IPS-NIHi11 (cell line): Measurements from ENCODE around the gene SMAD7.

Experiments used
- DNase-seq: peaks from one replicate; pipeline ENCODE4 v3.0.0; 2012; ENCODE audit warnings: mixed read lengths, low spot score

SMAD7 gene

GRCh38 chr18:48986851-48987761, 36.3 kb upstream of the SMAD7 start:
- no peak for DNase-seq

- DNase-seq, result no peak
These were observed 34.4 kb upstream of the SMAD7 start for GRCh38 chr18:48985161-48985560.

GRCh38 chr18:48983793-48984437, 33.1 kb upstream of the SMAD7 start:
- DNase-seq, result no peak

GRCh38 chr18:48982266-48982665, 31.5 kb upstream of the SMAD7 start:
- DNase-seq, result no peak

GRCh38 chr18:48979944-48980890, 29.5 kb upstream of the SMAD7 start:
- no peak for DNase-seq

GRCh38 chr18:48977914-48978313, 27.1 kb upstream of the SMAD7 start:
- DNase-seq, result no peak

GRCh38 chr18:48975817-48976649, 25.3 kb upstream of the SMAD7 start:
- peak; percentile 98 for DNase-seq

GRCh38 chr18:48975120-48975816, 24.5 kb upstream of the SMAD7 start:
- DNase-seq, result peak; percentile 60

- peak; percentile 32 for DNase-seq
These were observed 23.7 kb upstream of the SMAD7 start for GRCh38 chr18:48974304-48975119.

GRCh38 chr18:48973731-48974130, 23.0 kb upstream of the SMAD7 start:
- peak; percentile 3 for DNase-seq

- peak; percentile 27 for DNase-seq
These were observed 17.8 kb upstream of the SMAD7 start for GRCh38 chr18:48968412-48969215.

- DNase-seq, result no peak
These were observed 16.8 kb upstream of the SMAD7 start for GRCh38 chr18:48967545-48967944.

- no peak for DNase-seq
These were observed 15.8 kb upstream of the SMAD7 start for GRCh38 chr18:48966523-48966922.

- peak; percentile 4 for DNase-seq
These were observed 13.1 kb upstream of the SMAD7 start for GRCh38 chr18:48963586-48964470.

GRCh38 chr18:48962994-48963561, 12.3 kb upstream of the SMAD7 start:
- DNase-seq, result peak; percentile 3

- DNase-seq, result no peak
These were observed 11.7 kb upstream of the SMAD7 start for GRCh38 chr18:48962252-48962993.

GRCh38 chr18:48961547-48961946, 10.8 kb upstream of the SMAD7 start:
- DNase-seq, result no peak
